Adrenal gland (tissue), 12 donors: ENCODE measurements around the gene RRM1. TPM values are rescaled to one million over a fixed set of nuclear protein-coding genes. Genes with fewer than 3 reads are reported as not detected.

Experiments
- DNase-seq, 7 donors: peaks; one replicate each; pipeline ENCODE4 v3.0.0-alpha.2; 2019 to 2020
- H3K27ac ChIP-seq, 5 donors: fragments of 200-600 bp; sonication (generic) in 4 of 5; 1 replicate in 3 of 5; 2 replicates in 2 of 5; pipeline versions ENCODE4 v1.5.1 to v1.8.0; 2016 to 2020; ENCODE audit warnings: mild to moderate bottlenecking in 1 of 5
- H3K27me3 ChIP-seq: fragments of 200-600 bp; 2 replicates; pipeline ENCODE4 v1.8.0; 2021
- H3K36me3 ChIP-seq, 2 donors: fragments of 200-600 bp; replicated peaks in 1 of 2; 1 replicate in 1 of 2; 2 replicates in 1 of 2; pipeline versions ENCODE4 v1.5.1 to v1.8.0; 2018 to 2022
- H3K4me1 ChIP-seq, 2 donors: fragments of 200-600 bp; replicated peaks in 1 of 2; 1 replicate in 1 of 2; 2 replicates in 1 of 2; pipeline versions ENCODE4 v1.5.1 to v1.8.0; 2018 to 2021
- H3K4me3 ChIP-seq, 4 donors: fragments of 200-600 bp; sonication (generic) in 3 of 4; one replicate each; pipeline ENCODE4 v1.5.1; 2016 to 2018
- H3K9me3 ChIP-seq, 3 donors: fragments of 200-600 bp; sonication (generic) in 1 of 3; replicated peaks in 1 of 3; 1 replicate in 2 of 3; 2 replicates in 1 of 3; pipeline versions ENCODE4 v1.5.1 to v1.8.0; 2016 to 2021
- POLR2A ChIP-seq, 2 donors: fragments of 450-650 bp; IDR thresholded peaks; one replicate each; pipeline ENCODE4 v1.6.1; 2017; ENCODE audit warnings: antibody characterized with exemption in 2 of 2, mild to moderate bottlenecking in 2 of 2, moderate library complexity in 1 of 2
- WGBS, 4 donors: extraction: QIAGEN DNeasy Blood & Tissue Kit in 2 of 4; methylation state at CpG; one replicate each; pipeline versions ENCODE4 v1.1.5 to v1.1.7; 2013 to 2017; 5-methylcytosine and 5-hydroxymethylcytosine counted together
- intact Hi-C, 2 donors: fragments of 100-400 bp; cut with DNase I; formaldehyde crosslinking; loops; one replicate each; pipeline versions ENCODE4 v1.14.1 to v1.15.0; 2022 to 2023
- polyA plus RNA-seq, 3 donors: library from polyadenylated mRNA; stranded (reverse); fragments of 200-250 nt in 2 of 3; fragments of 350-450 nt in 1 of 3; fragmentation: Illumina TruSeq in 1 of 3; extraction: RNeasy Lipid Tissue Mini Kit (QIAGEN cat#74804) in 1 of 3; gene quantifications; one replicate each; pipeline ENCODE4 v1.2.3, GENCODE V29; 2013 to 2014
- total RNA-seq, 9 donors: library from RNA; depleted of rRNA in 4 of 9; stranded (reverse); fragments of >200 nt in 4 of 9; fragments of 120-200 nt in 1 of 9; fragmentation: NEBNext Ultra II Directional in 1 of 9; extraction: Animal tissue kit (Norgen Biotek cat#: 25700) in 1 of 9; gene quantifications; one replicate each; pipeline versions ENCODE4 v1.1.0 to v1.2.4, GENCODE V29; 2013 to 2023
- TF ChIP-seq, protein P1 (sequence below), 6 experiments: fragments of 450-650 bp in 4 of 6; fragments of 200-600 bp in 2 of 6; sonication (generic) in 1 of 6; IDR thresholded peaks; 1 replicate in 5 of 6; 2 replicates in 1 of 6; pipeline versions ENCODE4 v1.5.1 to v1.8.0; 2016 to 2021; ENCODE audit warnings: antibody characterized with exemption in 6 of 6, mild to moderate bottlenecking in 2 of 6, moderate library complexity in 1 of 6
- donor health status: healthy with polysubstance abuse.
- donor health status: Bipolar disorder and iron deficiency.
- donor health status: DM: yes; HTN: yes; CAD: no.
- donor health status: DM: no; HTN: no; CAD: no.
- donor health status: DM: no; HTN: no; CAD: no.
- donor health status: DM: yes; HTN: yes; CAD: no.

Gene RRM1
- total and polyA plus RNA-seq, 12 donors, result 7.2 to 99.3 (median 58.8) TPM

DNA sequence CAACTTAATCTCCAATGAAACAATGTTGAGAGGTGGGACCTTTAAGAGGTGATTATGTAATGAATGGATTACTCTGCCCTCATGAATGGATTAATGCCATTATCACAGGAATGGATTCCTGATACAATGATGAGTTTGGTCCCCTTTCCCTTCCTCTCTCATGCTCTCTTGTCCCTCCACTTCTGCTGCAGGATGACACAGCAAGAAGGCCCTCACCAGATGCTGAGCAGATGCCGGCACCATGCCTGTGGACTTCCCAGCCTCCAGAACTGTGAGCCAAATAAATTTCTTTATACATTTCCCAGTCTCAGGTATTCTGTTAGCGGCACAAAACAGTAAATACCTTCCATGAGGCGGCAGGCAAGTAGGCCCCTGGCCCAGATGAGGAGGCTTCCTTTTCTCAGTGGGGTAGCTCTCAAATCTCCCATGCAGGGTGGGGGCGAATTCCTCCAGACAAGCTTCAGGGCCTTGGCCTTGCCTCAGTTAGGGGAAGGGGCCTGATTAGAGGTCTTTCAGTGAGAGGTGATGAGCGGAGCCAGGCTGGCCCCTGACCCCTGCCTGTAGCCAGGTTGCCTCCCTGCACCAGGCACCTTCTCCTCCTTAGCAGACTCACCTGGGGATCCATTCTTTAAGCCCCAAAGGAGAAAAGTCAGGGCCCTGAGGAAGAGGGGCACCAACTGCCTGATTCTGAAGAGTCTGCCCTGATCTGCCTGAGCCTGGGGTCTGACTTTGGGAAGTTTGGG lies 86.0 kb downstream of the RRM1 start:
- no peak overlapping the region for H3K27ac ChIP-seq
- no peak for TF ChIP-seq POLR2A (IDR thresholded peaks at IDR 0.05)
- TF ChIP-seq, protein P1, sequence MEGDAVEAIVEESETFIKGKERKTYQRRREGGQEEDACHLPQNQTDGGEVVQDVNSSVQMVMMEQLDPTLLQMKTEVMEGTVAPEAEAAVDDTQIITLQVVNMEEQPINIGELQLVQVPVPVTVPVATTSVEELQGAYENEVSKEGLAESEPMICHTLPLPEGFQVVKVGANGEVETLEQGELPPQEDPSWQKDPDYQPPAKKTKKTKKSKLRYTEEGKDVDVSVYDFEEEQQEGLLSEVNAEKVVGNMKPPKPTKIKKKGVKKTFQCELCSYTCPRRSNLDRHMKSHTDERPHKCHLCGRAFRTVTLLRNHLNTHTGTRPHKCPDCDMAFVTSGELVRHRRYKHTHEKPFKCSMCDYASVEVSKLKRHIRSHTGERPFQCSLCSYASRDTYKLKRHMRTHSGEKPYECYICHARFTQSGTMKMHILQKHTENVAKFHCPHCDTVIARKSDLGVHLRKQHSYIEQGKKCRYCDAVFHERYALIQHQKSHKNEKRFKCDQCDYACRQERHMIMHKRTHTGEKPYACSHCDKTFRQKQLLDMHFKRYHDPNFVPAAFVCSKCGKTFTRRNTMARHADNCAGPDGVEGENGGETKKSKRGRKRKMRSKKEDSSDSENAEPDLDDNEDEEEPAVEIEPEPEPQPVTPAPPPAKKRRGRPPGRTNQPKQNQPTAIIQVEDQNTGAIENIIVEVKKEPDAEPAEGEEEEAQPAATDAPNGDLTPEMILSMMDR (IDR thresholded peaks at IDR 0.05), result no peak
- no peaks in the 10 kb centered on the region for H3K27me3 ChIP-seq
- no peak overlapping the region for H3K4me3 ChIP-seq
- H3K9me3 ChIP-seq, result no peaks in the 10 kb centered on the region
- peaks cover 0 to 7% of the 10 kb centered on the region in 2 donors for H3K4me1 ChIP-seq
- no peaks in the 10 kb centered on the region for H3K36me3 ChIP-seq
- intact Hi-C loops, result loop anchor here (10.0 kb wide), 2 partner anchors 314 to 824 kb away; no protein-coding TSS in a partner anchor
- 92 to 96% (median 94%) methylated on average over 4 to 5 of the region's 5 CpGs for WGBS, 4 donors
- no peak for DNase-seq

DNA sequence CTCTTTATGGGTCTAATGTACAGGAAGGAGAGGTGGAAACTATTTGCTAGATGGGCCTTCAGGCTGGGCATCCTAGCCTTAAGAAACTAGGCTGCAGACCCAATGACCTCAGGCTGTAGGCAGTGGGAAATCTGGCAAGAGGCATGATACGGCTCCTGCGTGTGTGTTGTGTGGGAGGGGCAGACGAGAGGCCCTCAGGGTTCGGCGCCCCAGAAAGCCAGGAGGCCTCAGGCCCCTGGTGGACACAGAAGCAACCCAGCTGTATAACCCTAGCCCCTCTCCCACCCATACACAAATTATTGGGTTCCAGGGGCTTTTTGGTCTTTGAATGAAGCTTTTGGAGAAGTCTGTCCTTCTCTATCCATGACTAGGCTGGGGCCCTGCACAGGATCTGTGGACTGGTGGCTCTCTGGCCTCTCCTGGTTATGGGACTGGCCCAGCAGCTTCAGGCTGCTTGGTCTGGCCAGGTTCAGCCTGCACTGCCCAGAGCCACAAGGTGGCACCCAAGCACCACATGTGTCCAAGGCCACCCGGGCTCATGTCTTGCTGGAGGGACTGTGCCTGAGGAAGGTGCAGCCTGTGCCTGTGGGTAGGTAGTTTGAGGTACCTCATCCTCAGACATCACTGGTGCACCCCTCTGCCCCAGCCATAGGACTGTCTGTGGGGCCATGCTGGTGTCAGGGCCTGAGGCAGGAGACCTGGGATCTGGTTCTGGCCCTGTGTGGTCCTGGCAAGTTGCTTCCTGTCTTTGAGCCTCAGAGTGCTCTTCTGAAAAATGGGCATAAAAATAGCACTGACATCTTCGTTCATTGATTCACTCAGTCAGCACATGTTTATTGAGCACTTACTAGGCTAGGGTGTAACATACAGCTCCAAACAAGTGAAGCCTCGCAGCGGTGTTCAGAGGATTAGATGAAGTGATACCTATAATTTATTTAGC lies 87.5 kb downstream of the RRM1 start:
- Histone ChIP-seq H3K27ac (no peak overlapping the region), H3K27me3 (no peaks in the 10 kb centered on the region), H3K4me3 (no peak overlapping the region), H3K36me3 (no peaks in the 10 kb centered on the region), H3K9me3 (no peaks in the 10 kb centered on the region), H3K4me1 (peaks cover 0 to 9% of the 10 kb centered on the region in 2 donors)
- intact Hi-C loops, result loop anchor here (10.0 kb wide), 2 partner anchors 313 to 823 kb away; no protein-coding TSS in a partner anchor
- WGBS, 4 donors, result 44 to 76% (median 57%) methylated on average over 8 to 9 of the region's 9 CpGs
- DNase-seq, result peak; percentile 60 to 82 (median 78)
- TF ChIP-seq, protein P1 (IDR thresholded peaks at IDR 0.05), result peak; percentile 41 to 77 (median 60)
- TF ChIP-seq POLR2A (IDR thresholded peaks at IDR 0.05), result no peak

DNA sequence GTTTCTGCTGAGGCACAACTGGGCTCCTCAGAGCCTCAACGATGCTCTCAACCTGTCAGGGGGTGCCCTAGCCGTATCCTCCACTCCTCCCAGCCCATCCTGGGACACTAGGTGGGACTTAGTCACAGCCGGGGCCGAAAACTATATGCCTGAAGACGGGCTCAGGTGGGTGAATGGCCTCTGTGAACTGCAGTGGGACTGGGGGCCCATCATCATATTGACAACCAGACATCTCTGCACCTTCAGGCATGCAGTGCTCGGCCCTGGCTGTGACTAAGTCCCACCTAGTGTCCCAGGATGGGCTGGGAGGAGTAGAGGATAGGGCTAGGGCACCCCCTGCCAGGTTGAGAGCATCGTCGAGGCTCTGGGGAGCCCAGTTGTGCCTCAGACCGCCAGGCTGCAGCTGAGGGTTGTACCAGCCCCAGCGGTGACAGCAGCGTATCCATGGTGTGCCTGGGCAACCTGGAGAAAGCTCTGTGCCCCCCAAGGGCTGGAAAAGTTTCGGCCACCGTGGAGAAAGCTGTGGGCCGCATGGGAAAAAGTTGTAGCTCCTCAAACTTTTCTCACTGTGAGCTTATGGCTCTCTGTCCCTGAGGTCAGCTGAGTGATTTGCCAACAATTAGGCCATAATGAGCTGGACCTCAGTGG lies 88.9 kb downstream of the RRM1 start:
- H3K9me3 ChIP-seq, result no peaks in the 10 kb centered on the region
- H3K4me1 ChIP-seq, result peaks cover 0 to 18% of the 10 kb centered on the region in 2 donors
- no peak for DNase-seq
- 80 to 95% (median 86%) methylated on average over 9 to 14 of the region's 14 CpGs for WGBS, 4 donors
- no peaks in the 10 kb centered on the region for H3K36me3 ChIP-seq
- no peaks in the 10 kb centered on the region for H3K27me3 ChIP-seq
- no peak overlapping the region for H3K4me3 ChIP-seq
- no peak overlapping the region for H3K27ac ChIP-seq
- no peak for TF ChIP-seq POLR2A (IDR thresholded peaks at IDR 0.05)
- TF ChIP-seq, protein P1 (IDR thresholded peaks at IDR 0.05), result no peak
- intact Hi-C loops, result loop anchor here (10.0 kb wide), 2 partner anchors 311 to 821 kb away; no protein-coding TSS in a partner anchor
